Measurements from ENCODE around the gene GLRX3.

DNA sequence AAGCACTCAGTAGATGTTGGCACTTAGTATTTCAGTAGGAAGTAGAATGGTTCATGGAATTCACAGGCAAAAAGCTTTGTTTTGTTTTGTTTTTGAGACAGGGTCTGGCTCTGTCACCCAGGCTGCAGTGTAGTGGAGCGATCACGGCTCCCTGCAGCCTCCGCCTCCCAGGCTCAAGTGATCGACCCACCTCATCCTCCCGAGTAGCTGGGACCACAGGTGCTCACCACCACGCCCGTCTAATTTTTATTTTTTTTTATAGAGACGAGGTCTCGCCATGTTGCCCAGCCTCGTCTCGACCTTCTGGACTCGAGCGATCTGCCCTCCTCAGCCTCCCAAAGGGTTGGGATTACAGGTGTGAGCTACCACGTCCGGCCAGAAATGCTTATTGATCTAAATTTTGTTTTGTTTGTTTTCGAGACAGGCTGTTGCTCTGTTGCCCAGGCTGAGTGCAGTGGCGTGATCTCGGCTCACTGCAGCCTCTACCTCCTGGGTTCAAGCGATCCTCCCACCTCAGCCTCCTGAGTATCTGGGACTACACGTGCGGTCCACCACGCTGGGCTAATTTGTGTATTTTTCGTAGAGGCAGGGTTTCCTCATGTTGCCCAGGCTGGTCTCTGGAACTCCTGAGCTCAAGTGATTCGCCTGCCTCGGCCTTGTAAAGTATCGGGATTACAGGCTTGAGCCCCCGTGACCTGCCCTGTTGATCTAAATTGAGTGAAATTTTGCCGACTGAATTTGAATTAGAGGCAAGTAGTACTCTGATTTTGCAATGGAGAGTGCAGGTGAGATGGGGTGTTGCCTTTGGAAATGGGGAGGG, 1.7 kb downstream of the GLRX3 start:
- TF ChIP-seq, protein P1, sequence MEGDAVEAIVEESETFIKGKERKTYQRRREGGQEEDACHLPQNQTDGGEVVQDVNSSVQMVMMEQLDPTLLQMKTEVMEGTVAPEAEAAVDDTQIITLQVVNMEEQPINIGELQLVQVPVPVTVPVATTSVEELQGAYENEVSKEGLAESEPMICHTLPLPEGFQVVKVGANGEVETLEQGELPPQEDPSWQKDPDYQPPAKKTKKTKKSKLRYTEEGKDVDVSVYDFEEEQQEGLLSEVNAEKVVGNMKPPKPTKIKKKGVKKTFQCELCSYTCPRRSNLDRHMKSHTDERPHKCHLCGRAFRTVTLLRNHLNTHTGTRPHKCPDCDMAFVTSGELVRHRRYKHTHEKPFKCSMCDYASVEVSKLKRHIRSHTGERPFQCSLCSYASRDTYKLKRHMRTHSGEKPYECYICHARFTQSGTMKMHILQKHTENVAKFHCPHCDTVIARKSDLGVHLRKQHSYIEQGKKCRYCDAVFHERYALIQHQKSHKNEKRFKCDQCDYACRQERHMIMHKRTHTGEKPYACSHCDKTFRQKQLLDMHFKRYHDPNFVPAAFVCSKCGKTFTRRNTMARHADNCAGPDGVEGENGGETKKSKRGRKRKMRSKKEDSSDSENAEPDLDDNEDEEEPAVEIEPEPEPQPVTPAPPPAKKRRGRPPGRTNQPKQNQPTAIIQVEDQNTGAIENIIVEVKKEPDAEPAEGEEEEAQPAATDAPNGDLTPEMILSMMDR (IDR thresholded peaks at IDR 0.05): no peak
- TF ChIP-seq POLR2AphosphoS5 (IDR thresholded peaks at IDR 0.05): no peak
